ACHN (cell line): ENCODE measurements around the gene AATK.

Experiments used
- DNase-seq: peaks from one replicate; pipeline ENCODE4 v3.0.0-alpha.2; 2015
- in situ Hi-C: cut with HindIII; loops from 2 replicates; pipeline ENCODE4 v1.10.0; 2017; ENCODE audit warnings: low sequenced_read_pairs, low pct_ligation_motif_present, low pct_unique_long_range_greater_than_20kb

Gene AATK

GRCh38 chr17:81138500-81138899 is 27.5 kb downstream of the AATK start:
- in situ Hi-C loops, result no loop called here
- no peak for DNase-seq

GRCh38 chr17:81138083-81138482 is 27.9 kb downstream of the AATK start:
- no peak for DNase-seq
- in situ Hi-C loops, result no loop called here

GRCh38 chr17:81137248-81137647 is 28.8 kb downstream of the AATK start:
- in situ Hi-C loops, result no loop called here
- DNase-seq, result no peak

- no peak for DNase-seq
- in situ Hi-C loops, result no loop called here
Measured at GRCh38 chr17:81136366-81136765, 29.7 kb downstream of the AATK start.

GRCh38 chr17:81135505-81136278 is 30.3 kb downstream of the AATK start:
- no peak for DNase-seq
- in situ Hi-C loops, result no loop called here

GRCh38 chr17:81134064-81134781 is 31.8 kb downstream of the AATK start:
- in situ Hi-C loops, result no loop called here
- no peak for DNase-seq

- DNase-seq, result no peak
- in situ Hi-C loops, result no loop called here
Measured at GRCh38 chr17:81132770-81133723, 33.0 kb downstream of the AATK start.

- DNase-seq, result no peak
Measured at GRCh38 chr17:81132197-81132540, 33.9 kb downstream of the AATK start.

GRCh38 chr17:81131486-81132196 is 34.4 kb downstream of the AATK start:
- in situ Hi-C loops, result no loop called here
- no peak for DNase-seq

More at GRCh38 chr17:81132197-81132540, 33.9 kb downstream of the AATK start:
- in situ Hi-C loops, result no loop called here

- in situ Hi-C loops, result no loop called here
- no peak for DNase-seq
Measured at GRCh38 chr17:81130385-81131361, 35.3 kb downstream of the AATK start.

- in situ Hi-C loops, result no loop called here
- DNase-seq, result no peak
Measured at GRCh38 chr17:81129711-81130367, 36.2 kb downstream of the AATK start.

- in situ Hi-C loops, result no loop called here
Measured at GRCh38 chr17:81129289-81129688, 36.7 kb downstream of the AATK start.

GRCh38 chr17:81128774-81129173 is 37.2 kb downstream of the AATK start:
- DNase-seq, result no peak
- in situ Hi-C loops, result no loop called here

More at GRCh38 chr17:81129289-81129688, 36.7 kb downstream of the AATK start:
- no peak for DNase-seq

- no peak for DNase-seq
- in situ Hi-C loops, result no loop called here
Measured at GRCh38 chr17:81128338-81128737, 37.7 kb downstream of the AATK start.

GRCh38 chr17:81127526-81128177 is 38.4 kb downstream of the AATK start:
- no peak for DNase-seq
- in situ Hi-C loops, result no loop called here

GRCh38 chr17:81127133-81127455 is 38.9 kb downstream of the AATK start:
- in situ Hi-C loops, result no loop called here

More at GRCh38 chr17:81127133-81127455, 38.9 kb downstream of the AATK start:
- DNase-seq, result no peak
